HepG2 (cell line): ENCODE data around the gene DBNDD1. TPM values are rescaled to one million over a fixed set of nuclear protein-coding genes. Genes with fewer than 3 reads are reported as not detected.
A peak's percentile ranks its signal among the peaks of the same experiment; 100 is the strongest.
"Not testable (repeated sequence)": the region's sequence is repeated elsewhere in the genome, so short reads cannot be mapped to it uniquely, and the experiment has no call there.

Experiments used
- CBX5 ChIP-seq: sonication (generic); formaldehyde crosslinking; IDR thresholded peaks from 2 replicates; pipeline ENCODE4 v1.4.0; 2020; ENCODE audit warnings: missing genetic modification reagents, borderline replicate concordance
- DNMT3B ChIP-seq: conservative IDR thresholded peaks from 2 replicates; pipeline ENCODE4 v1.6.1; 2016; ENCODE audit warnings: missing biosample characterization, control low read depth
- EED ChIP-seq: sonication (generic); formaldehyde crosslinking; IDR thresholded peaks from 2 replicates; pipeline ENCODE4 v1.5.0; 2020; ENCODE audit warnings: mild to moderate bottlenecking, missing genetic modification reagents
- MAZ ChIP-seq, 2 experiments: sonication (generic) in 1 of 2; formaldehyde crosslinking in 1 of 2; IDR thresholded peaks; 2 replicates each; pipeline versions ENCODE4 v1.5.0 to v1.6.1; 2012 to 2020; ENCODE audit warnings: low read depth in 2 of 2, mild to moderate bottlenecking in 2 of 2, borderline replicate concordance in 1 of 2, improper control_type of control experiment in 1 of 2, low read length in 1 of 2, missing genetic modification reagents in 1 of 2, moderate library complexity in 1 of 2
- NCOR1 ChIP-seq: fragments of 200-600 bp; sonication (generic); IDR thresholded peaks from 2 replicates; pipeline ENCODE4 v1.7.0; 2017; ENCODE audit warnings: antibody characterized with exemption, low read length, borderline replicate concordance
- NONO ChIP-seq, 2 experiments: fragments of 450-650 bp in 1 of 2; sonication (generic) in 1 of 2; formaldehyde crosslinking in 1 of 2; IDR thresholded peaks in 1 of 2; conservative IDR thresholded peaks in 1 of 2; 2 replicates each; pipeline versions ENCODE4 v1.6.1 to v1.8.0; 2017 to 2022; ENCODE audit warnings: mild to moderate bottlenecking in 1 of 2, missing genetic modification reagents in 1 of 2, moderate library complexity in 1 of 2
- RAD21 ChIP-seq: fragments of 450-650 bp; formaldehyde crosslinking; IDR thresholded peaks from 2 replicates; pipeline ENCODE4 v1.5.0; 2020; ENCODE audit warnings: mild to moderate bottlenecking
- SKI ChIP-seq: fragments of 450-650 bp; IDR thresholded peaks from one replicate; pipeline ENCODE4 v1.6.1; 2018; ENCODE audit warnings: mild to moderate bottlenecking; ENCODE audit not compliant: partially characterized antibody
- ZMYM3 ChIP-seq: sonication (generic); formaldehyde crosslinking; IDR thresholded peaks from 2 replicates; pipeline ENCODE4 v1.5.1; 2020; ENCODE audit warnings: mild to moderate bottlenecking, missing genetic modification reagents
- ZNF3 ChIP-seq: IDR thresholded peaks from 2 replicates; pipeline ENCODE4 v1.7.0; 2017; ENCODE audit warnings: inconsistent platforms
- ZNF550 ChIP-seq: sonication (generic); formaldehyde crosslinking; IDR thresholded peaks from 2 replicates; pipeline ENCODE4 v1.4.0; 2020; ENCODE audit warnings: mild to moderate bottlenecking, missing genetic modification reagents, borderline replicate concordance
- polyA plus RNA-seq, 8 experiments: library from polyadenylated mRNA; depleted of rRNA in 3 of 8; stranded (reverse) in 7 of 8; unstranded in 1 of 8; fragments of >200 nt; fragmentation: Illumina TruSeq in 4 of 8; extraction: Trizol in 4 of 8; gene quantifications; 2 replicates each; pipeline versions ENCODE4 v1.2.1 to v1.2.3, GENCODE V29; 2011 to 2016; ENCODE audit warnings: low read depth in 4 of 8, missing spikeins in 1 of 8, mixed read lengths in 1 of 8; ENCODE audit not compliant: insufficient read depth in 1 of 8
- total RNA-seq, 5 experiments: library from RNA; depleted of rRNA; stranded (reverse); fragments of >200 nt; fragmentation: Illumina TruSeq; extraction: Trizol; gene quantifications; 2 replicates each; pipeline ENCODE4 v1.2.3, GENCODE V29; 2016; ENCODE audit warnings: low read depth in 1 of 5
- TF ChIP-seq, protein P1 (sequence below): IDR thresholded peaks from 2 replicates; pipeline ENCODE4 v1.6.1; 2012; ENCODE audit warnings: low read depth, low read length, improper control_type of control experiment
- TF ChIP-seq, protein P2 (sequence below): sonication (generic); formaldehyde crosslinking; IDR thresholded peaks from 2 replicates; pipeline ENCODE4 v1.5.1; 2020; ENCODE audit warnings: mild to moderate bottlenecking, missing genetic modification reagents, moderate library complexity
- TF ChIP-seq, protein P3 (sequence below): sonication (generic); formaldehyde crosslinking; IDR thresholded peaks from 2 replicates; pipeline ENCODE4 v1.5.0; 2020; ENCODE audit warnings: mild to moderate bottlenecking, missing genetic modification reagents, borderline replicate concordance
- TF ChIP-seq, protein P4 (sequence below): sonication (generic); formaldehyde crosslinking; IDR thresholded peaks from 2 replicates; pipeline ENCODE4 v1.5.0; 2020; ENCODE audit warnings: missing genetic modification reagents, mild to moderate bottlenecking, borderline replicate concordance

DBNDD1 gene
- total and polyA plus RNA-seq, 2 of the 13 experiments (the other 11 are each of a cell fraction or from before 2014, with no cell fraction given) = 17.0 to 40.4 TPM

DNA sequence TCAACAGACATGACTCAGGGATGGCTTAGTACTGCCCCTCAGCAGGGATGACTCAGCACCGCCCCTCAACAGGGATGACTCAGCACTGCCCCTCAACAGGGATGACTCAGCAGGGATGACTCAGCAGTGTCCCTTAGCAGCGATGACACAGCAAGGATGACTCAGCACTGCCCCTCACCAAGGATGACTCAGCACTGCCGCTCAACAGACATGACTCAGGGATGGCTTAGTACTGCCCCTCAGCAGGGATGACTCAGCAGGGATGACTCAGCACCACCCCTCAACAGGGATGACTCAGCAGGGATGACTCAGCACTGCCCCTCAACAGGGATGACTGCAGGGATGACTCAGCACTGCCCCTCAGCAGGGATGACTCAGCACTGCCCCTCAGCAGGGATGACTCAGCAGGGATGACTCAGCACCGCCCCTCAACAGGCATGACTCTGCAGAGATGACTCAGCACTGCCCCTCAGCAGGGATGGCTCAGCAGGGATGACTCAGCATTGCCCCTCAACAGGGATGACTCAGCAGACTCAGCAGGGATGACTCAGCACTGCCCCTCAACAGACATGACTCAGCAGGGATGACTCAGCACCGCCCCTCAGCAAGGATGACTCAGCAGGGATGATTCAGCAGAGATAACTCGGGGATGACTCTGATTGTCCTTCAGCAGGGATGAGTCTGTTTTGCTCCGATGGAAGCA is 23.6 kb downstream of the DBNDD1 start (continued):
- TF ChIP-seq NONO (IDR thresholded peaks at IDR 0.05) (0 out of 2 replicates have a peak, but pooled peaks have one; percentile 42), MAZ (CRISPR knock-in tag; IDR thresholded peaks at IDR 0.05; ENCODE audit: low read depth) (peak; percentile 62; the same call in 1 of the 2 replicates), ZMYM3 (CRISPR knock-in tag) (0 out of 2 replicates have a peak, but pooled peaks have one; percentile 5), ZNF3 (CRISPR knock-in tag) (peak; percentile 18; the same call in 1 of the 2 replicates), RAD21 (0 out of 2 replicates have a peak, but pooled peaks have one; percentile 22), CBX5 (peak; percentile 44; the same call in 1 of the 2 replicates), NCOR1 (peak; percentile 34; the same call in 1 of the 2 replicates), ZNF550 (0 out of 2 replicates have a peak, but pooled peaks have one; percentile 55), EED (CRISPR knock-in tag) (0 out of 2 replicates have a peak, but pooled peaks have one; percentile 40), DNMT3B (CRISPR knock-in tag) (peak; percentile 67; the same call in 1 of the 2 replicates), SKI (peak; percentile 37)
- TF ChIP-seq NONO (CRISPR knock-in tag; conservative IDR thresholded peaks at IDR 0.05); MAZ (IDR thresholded peaks at IDR 0.05; ENCODE audit: borderline replicate concordance, low read depth, low read length): not testable (repeated sequence)
- TF ChIP-seq, protein P1, sequence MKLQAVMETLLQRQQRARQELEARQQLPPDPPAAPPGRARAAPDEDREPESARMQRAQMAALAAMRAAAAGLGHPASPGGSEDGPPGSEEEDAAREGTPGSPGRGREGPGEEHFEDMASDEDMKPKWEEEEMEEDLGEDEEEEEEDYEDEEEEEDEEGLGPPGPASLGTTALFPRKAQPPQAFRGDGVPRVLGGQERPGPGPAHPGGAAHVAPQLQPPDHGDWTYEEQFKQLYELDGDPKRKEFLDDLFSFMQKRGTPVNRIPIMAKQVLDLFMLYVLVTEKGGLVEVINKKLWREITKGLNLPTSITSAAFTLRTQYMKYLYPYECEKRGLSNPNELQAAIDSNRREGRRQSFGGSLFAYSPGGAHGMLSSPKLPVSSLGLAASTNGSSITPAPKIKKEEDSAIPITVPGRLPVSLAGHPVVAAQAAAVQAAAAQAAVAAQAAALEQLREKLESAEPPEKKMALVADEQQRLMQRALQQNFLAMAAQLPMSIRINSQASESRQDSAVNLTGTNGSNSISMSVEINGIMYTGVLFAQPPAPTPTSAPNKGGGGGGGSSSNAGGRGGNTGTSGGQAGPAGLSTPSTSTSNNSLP = peak; percentile 24; the same call in 1 of the 2 replicates
- TF ChIP-seq, protein P2, sequence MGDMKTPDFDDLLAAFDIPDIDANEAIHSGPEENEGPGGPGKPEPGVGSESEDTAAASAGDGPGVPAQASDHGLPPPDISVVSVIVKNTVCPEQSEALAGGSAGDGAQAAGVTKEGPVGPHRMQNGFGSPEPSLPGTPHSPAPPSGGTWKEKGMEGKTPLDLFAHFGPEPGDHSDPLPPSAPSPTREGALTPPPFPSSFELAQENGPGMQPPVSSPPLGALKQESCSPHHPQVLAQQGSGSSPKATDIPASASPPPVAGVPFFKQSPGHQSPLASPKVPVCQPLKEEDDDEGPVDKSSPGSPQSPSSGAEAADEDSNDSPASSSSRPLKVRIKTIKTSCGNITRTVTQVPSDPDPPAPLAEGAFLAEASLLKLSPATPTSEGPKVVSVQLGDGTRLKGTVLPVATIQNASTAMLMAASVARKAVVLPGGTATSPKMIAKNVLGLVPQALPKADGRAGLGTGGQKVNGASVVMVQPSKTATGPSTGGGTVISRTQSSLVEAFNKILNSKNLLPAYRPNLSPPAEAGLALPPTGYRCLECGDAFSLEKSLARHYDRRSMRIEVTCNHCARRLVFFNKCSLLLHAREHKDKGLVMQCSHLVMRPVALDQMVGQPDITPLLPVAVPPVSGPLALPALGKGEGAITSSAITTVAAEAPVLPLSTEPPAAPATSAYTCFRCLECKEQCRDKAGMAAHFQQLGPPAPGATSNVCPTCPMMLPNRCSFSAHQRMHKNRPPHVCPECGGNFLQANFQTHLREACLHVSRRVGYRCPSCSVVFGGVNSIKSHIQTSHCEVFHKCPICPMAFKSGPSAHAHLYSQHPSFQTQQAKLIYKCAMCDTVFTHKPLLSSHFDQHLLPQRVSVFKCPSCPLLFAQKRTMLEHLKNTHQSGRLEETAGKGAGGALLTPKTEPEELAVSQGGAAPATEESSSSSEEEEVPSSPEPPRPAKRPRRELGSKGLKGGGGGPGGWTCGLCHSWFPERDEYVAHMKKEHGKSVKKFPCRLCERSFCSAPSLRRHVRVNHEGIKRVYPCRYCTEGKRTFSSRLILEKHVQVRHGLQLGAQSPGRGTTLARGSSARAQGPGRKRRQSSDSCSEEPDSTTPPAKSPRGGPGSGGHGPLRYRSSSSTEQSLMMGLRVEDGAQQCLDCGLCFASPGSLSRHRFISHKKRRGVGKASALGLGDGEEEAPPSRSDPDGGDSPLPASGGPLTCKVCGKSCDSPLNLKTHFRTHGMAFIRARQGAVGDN (CRISPR knock-in tag) = peak; percentile 43
- TF ChIP-seq, protein P3, sequence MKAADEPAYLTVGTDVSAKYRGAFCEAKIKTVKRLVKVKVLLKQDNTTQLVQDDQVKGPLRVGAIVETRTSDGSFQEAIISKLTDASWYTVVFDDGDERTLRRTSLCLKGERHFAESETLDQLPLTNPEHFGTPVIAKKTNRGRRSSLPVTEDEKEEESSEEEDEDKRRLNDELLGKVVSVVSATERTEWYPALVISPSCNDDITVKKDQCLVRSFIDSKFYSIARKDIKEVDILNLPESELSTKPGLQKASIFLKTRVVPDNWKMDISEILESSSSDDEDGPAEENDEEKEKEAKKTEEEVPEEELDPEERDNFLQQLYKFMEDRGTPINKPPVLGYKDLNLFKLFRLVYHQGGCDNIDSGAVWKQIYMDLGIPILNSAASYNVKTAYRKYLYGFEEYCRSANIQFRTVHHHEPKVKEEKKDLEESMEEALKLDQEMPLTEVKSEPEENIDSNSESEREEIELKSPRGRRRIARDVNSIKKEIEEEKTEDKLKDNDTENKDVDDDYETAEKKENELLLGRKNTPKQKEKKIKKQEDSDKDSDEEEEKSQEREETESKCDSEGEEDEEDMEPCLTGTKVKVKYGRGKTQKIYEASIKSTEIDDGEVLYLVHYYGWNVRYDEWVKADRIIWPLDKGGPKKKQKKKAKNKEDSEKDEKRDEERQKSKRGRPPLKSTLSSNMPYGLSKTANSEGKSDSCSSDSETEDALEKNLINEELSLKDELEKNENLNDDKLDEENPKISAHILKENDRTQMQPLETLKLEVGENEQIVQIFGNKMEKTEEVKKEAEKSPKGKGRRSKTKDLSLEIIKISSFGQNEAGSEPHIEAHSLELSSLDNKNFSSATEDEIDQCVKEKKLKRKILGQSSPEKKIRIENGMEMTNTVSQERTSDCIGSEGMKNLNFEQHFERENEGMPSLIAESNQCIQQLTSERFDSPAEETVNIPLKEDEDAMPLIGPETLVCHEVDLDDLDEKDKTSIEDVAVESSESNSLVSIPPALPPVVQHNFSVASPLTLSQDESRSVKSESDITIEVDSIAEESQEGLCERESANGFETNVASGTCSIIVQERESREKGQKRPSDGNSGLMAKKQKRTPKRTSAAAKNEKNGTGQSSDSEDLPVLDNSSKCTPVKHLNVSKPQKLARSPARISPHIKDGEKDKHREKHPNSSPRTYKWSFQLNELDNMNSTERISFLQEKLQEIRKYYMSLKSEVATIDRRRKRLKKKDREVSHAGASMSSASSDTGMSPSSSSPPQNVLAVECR (CRISPR knock-in tag) = peak; percentile 23
- TF ChIP-seq, protein P4, sequence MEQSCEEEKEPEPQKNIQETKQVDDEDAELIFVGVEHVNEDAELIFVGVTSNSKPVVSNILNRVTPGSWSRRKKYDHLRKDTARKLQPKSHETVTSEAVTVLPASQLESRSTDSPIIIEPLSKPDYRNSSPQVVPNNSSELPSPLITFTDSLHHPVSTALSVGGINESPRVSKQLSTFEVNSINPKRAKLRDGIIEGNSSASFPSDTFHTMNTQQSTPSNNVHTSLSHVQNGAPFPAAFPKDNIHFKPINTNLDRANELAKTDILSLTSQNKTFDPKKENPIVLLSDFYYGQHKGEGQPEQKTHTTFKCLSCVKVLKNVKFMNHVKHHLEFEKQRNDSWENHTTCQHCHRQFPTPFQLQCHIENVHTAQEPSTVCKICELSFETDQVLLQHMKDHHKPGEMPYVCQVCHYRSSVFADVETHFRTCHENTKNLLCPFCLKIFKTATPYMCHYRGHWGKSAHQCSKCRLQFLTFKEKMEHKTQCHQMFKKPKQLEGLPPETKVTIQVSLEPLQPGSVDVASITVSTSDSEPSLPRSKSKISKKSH = peak; percentile 73
